ENCODE results near the gene CCDC150.

DNA sequence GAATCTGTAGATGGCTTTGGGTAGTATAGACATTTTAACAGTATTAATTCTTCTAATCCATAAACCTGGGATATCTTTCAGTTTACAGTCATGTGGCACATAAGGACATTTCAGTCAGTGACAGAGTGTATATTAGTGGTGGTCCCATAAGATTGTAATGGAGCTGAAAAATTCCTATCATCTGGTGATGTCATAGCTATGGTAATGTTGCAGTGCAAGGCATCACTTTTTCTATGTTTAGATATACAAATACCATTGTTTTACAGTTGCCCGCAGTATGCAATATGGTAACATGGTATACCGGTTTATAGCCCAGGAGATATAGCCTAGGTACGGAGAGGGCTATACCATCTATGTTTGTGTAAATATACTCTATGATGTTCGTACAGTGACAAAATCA is 9.7 kb downstream of the CCDC150 start:
- TF ChIP-seq CTCF (IDR thresholded peaks at IDR 0.05; ENCODE audit: low read depth, low read length) (no peak), POLR2A (IDR thresholded peaks at IDR 0.05; ENCODE audit: extremely low read depth, insufficient read length) (no peak)
- TF ChIP-seq, protein P1, sequence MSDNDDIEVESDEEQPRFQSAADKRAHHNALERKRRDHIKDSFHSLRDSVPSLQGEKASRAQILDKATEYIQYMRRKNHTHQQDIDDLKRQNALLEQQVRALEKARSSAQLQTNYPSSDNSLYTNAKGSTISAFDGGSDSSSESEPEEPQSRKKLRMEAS (IDR thresholded peaks at IDR 0.05; ENCODE audit: low read depth, low read length) = no peak
